GM23338 (cell line): ENCODE data around the gene PARP12. TPM values are rescaled to one million over a fixed set of nuclear protein-coding genes. Genes with fewer than 3 reads are reported as not detected.

Experiments used
- ATAC-seq: fragments of 200-7000 bp; cut with Tn5 transposase; 3 replicates; pipeline ENCODE4 v1.9.1; 2020
- DNase-seq: peaks from one replicate; pipeline ENCODE4 v3.0.0-alpha.2; 2015; ENCODE audit warnings: low spot score
- H2AFZ ChIP-seq: fragments of 200-600 bp; sonication (generic); 2 replicates; pipeline ENCODE4 v1.8.0; 2016; ENCODE audit warnings: antibody characterized with exemption, mild to moderate bottlenecking, moderate library complexity
- H3F3A ChIP-seq: fragments of 200-600 bp; sonication (generic); replicated peaks from 2 replicates; pipeline ENCODE4 v1.8.0; 2017; ENCODE audit warnings: antibody characterized with exemption, mixed run types, low read depth
- H3K27ac ChIP-seq: fragments of 200-600 bp; sonication (generic); 2 replicates; pipeline ENCODE4 v1.6.1; 2016; ENCODE audit warnings: low read depth
- H3K27me3 ChIP-seq: fragments of 200-600 bp; sonication (generic); 2 replicates; pipeline ENCODE4 v1.8.0; 2016; ENCODE audit warnings: mild to moderate bottlenecking, mixed run types, moderate library complexity; ENCODE audit not compliant: insufficient read depth
- H3K36me3 ChIP-seq: fragments of 200-600 bp; sonication (generic); 2 replicates; pipeline ENCODE4 v1.8.0; 2016; ENCODE audit warnings: mild to moderate bottlenecking; ENCODE audit not compliant: insufficient read depth
- H3K4me1 ChIP-seq: fragments of 200-600 bp; sonication (generic); 2 replicates; pipeline ENCODE4 v1.8.0; 2016; ENCODE audit warnings: mild to moderate bottlenecking, moderate library complexity; ENCODE audit not compliant: insufficient read depth
- H3K4me2 ChIP-seq: fragments of 200-600 bp; sonication (generic); 2 replicates; pipeline ENCODE4 v1.7.1; 2017; ENCODE audit warnings: mixed run types
- H3K4me3 ChIP-seq: fragments of 200-600 bp; sonication (generic); 2 replicates; pipeline ENCODE4 v1.6.1; 2016; ENCODE audit warnings: mixed run types
- H3K79me2 ChIP-seq: fragments of 200-600 bp; sonication (generic); replicated peaks from 2 replicates; pipeline ENCODE4 v1.8.0; 2017; ENCODE audit warnings: mild to moderate bottlenecking; ENCODE audit not compliant: insufficient read depth
- H3K9me2 ChIP-seq: fragments of 200-600 bp; sonication (generic); 2 replicates; pipeline ENCODE4 v1.8.0; 2017; ENCODE audit not compliant: insufficient read depth
- H4K20me1 ChIP-seq: fragments of 200-600 bp; sonication (generic); replicated peaks from 2 replicates; pipeline ENCODE4 v1.8.0; 2017; ENCODE audit warnings: mild to moderate bottlenecking; ENCODE audit not compliant: insufficient read depth
- H3K27ac Mint-ChIP-seq: 2 replicates; pipeline ENCODE4 v1.8.0; 2020; ENCODE audit warnings: inconsistent platforms, mild to moderate bottlenecking, moderate library complexity, mixed read lengths
- H3K27me3 Mint-ChIP-seq: 3 replicates; pipeline ENCODE4 v1.8.0; 2022; ENCODE audit warnings: low read depth, mild to moderate bottlenecking, moderate library complexity, mixed read lengths, inconsistent platforms; ENCODE audit not compliant: insufficient read depth, poor library complexity
- H3K36me3 Mint-ChIP-seq: 3 replicates; pipeline ENCODE4 v1.8.0; 2021; ENCODE audit warnings: low read depth, mild to moderate bottlenecking, inconsistent platforms, moderate library complexity, mixed read lengths
- H3K4me1 Mint-ChIP-seq: 3 replicates; pipeline ENCODE4 v1.8.0; 2020; ENCODE audit warnings: mild to moderate bottlenecking, inconsistent platforms, mixed read lengths
- H3K4me3 Mint-ChIP-seq: 3 replicates; pipeline ENCODE4 v1.8.0; 2021; ENCODE audit warnings: moderate library complexity, mild to moderate bottlenecking, inconsistent platforms, mixed read lengths
- H3K9me3 Mint-ChIP-seq: 3 replicates; pipeline ENCODE4 v1.8.0; 2020; ENCODE audit warnings: moderate library complexity, mild to moderate bottlenecking, inconsistent platforms, mixed read lengths
- CREB1 ChIP-seq: fragments of 250-450 bp; sonication (Bioruptor Pico); IDR thresholded peaks from 2 replicates; pipeline ENCODE4 v1.5.0; 2020; ENCODE audit warnings: low read depth, mild to moderate bottlenecking, moderate library complexity
- EZH2 ChIP-seq: fragments of 200-600 bp; sonication (generic); IDR thresholded peaks from one replicate; pipeline ENCODE4 v1.8.0; 2017; ENCODE audit warnings: antibody characterized with exemption, mild to moderate bottlenecking, low read depth; ENCODE audit not compliant: unreplicated experiment
- EZH2phosphoT487 ChIP-seq: fragments of 200-600 bp; sonication (generic); IDR thresholded peaks from one replicate; pipeline ENCODE4 v1.8.1; 2018; ENCODE audit warnings: antibody characterized with exemption; ENCODE audit not compliant: unreplicated experiment
- JUNB ChIP-seq: IDR thresholded peaks from one replicate; pipeline ENCODE4 v1.6.1; 2016; ENCODE audit warnings: antibody characterized with exemption; ENCODE audit not compliant: unreplicated experiment
- NANOG ChIP-seq: IDR thresholded peaks from 2 replicates; pipeline ENCODE4 v1.6.1; 2016; ENCODE audit warnings: antibody characterized with exemption, borderline replicate concordance
- POLR2AphosphoS5 ChIP-seq: IDR thresholded peaks from 2 replicates; pipeline ENCODE4 v1.6.1; 2016; ENCODE audit warnings: antibody characterized with exemption, low read depth
- STAT1 ChIP-seq: IDR thresholded peaks from one replicate; pipeline ENCODE4 v1.6.1; 2016; ENCODE audit warnings: antibody characterized with exemption; ENCODE audit not compliant: unreplicated experiment
- ZNF114 ChIP-seq: fragments of 250-450 bp; sonication (Bioruptor Pico); IDR thresholded peaks from 2 replicates; pipeline ENCODE4 v1.5.0; 2020; ENCODE audit warnings: mild to moderate bottlenecking, moderate library complexity
- ZNF331 ChIP-seq: fragments of 250-450 bp; sonication (Bioruptor Pico); IDR thresholded peaks from 2 replicates; pipeline ENCODE4 v1.5.0; 2020; ENCODE audit warnings: low read depth, mild to moderate bottlenecking, moderate library complexity
- polyA plus RNA-seq: library from polyadenylated mRNA; unstranded; fragments of >200 nt; fragmentation: Nextera tagmentation; extraction: Ambion mirVana; gene quantifications from 2 replicates; pipeline ENCODE4 v1.2.1, GENCODE V29; 2016
- total RNA-seq: library from RNA; depleted of rRNA; stranded (reverse); fragments of >200 nt; shearing (Covaris generic); gene quantifications from 2 replicates; pipeline ENCODE4 v1.2.3, GENCODE V29; 2014
- TF ChIP-seq, protein P1 (sequence below), 2 experiments: fragments of 200-600 bp in 1 of 2; sonication (generic) in 1 of 2; conservative IDR thresholded peaks; 2 replicates each; pipeline versions ENCODE4 v1.5.1 to v1.6.1; 2016 to 2017; ENCODE audit warnings: antibody characterized with exemption in 2 of 2, low read depth in 2 of 2, mild to moderate bottlenecking in 2 of 2, moderate library complexity in 1 of 2
- TF ChIP-seq, protein P2 (sequence below): IDR thresholded peaks from one replicate; pipeline ENCODE4 v1.6.1; 2018; ENCODE audit warnings: antibody characterized with exemption; ENCODE audit not compliant: unreplicated experiment
- TF ChIP-seq, protein P3 (sequence below): fragments of 250-450 bp; sonication (Bioruptor Pico); IDR thresholded peaks from 2 replicates; pipeline ENCODE4 v1.5.0; 2020; ENCODE audit warnings: mild to moderate bottlenecking, moderate library complexity
- TF ChIP-seq, protein P4 (sequence below): IDR thresholded peaks from 2 replicates; pipeline ENCODE4 v1.6.1; 2016; ENCODE audit warnings: antibody characterized with exemption

Gene PARP12
- total and polyA plus RNA-seq, 2 experiments from 2014 or later: 2.7 to 10.3 TPM

DNA sequence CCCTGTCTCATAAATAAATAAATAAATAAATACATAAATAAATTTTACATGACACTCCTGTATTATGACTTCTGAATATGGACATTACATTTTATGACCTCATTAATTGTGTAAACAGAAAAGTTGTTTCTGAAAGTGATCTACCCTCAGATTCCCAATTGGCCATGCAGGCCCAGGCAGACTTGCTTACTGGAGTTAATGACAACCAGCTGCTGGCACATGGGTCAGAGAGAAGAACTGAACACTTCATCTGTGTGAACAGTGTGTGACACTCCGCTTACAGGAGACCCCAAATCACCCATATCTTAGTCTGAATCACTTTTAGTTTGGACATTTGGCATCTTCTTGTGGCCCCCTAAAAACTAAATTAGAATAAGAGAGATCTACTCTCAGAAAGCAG is 31.4 kb downstream of the PARP12 start:
- H3K27ac Mint-ChIP-seq: no peak overlapping the region
- H3K4me1 Mint-ChIP-seq: no peaks in the 10 kb centered on the region
- ATAC-seq (no peak), DNase-seq (no peak)
- no peak overlapping the region for H3K27ac ChIP-seq
- TF ChIP-seq, protein P1, sequence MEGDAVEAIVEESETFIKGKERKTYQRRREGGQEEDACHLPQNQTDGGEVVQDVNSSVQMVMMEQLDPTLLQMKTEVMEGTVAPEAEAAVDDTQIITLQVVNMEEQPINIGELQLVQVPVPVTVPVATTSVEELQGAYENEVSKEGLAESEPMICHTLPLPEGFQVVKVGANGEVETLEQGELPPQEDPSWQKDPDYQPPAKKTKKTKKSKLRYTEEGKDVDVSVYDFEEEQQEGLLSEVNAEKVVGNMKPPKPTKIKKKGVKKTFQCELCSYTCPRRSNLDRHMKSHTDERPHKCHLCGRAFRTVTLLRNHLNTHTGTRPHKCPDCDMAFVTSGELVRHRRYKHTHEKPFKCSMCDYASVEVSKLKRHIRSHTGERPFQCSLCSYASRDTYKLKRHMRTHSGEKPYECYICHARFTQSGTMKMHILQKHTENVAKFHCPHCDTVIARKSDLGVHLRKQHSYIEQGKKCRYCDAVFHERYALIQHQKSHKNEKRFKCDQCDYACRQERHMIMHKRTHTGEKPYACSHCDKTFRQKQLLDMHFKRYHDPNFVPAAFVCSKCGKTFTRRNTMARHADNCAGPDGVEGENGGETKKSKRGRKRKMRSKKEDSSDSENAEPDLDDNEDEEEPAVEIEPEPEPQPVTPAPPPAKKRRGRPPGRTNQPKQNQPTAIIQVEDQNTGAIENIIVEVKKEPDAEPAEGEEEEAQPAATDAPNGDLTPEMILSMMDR (conservative IDR thresholded peaks at IDR 0.05; ENCODE audit: low read depth in 2 of 2): no peak
- TF ChIP-seq EZH2 (no peak), POLR2AphosphoS5 (no peak), CREB1 (CRISPR knock-in tag) (no peak), EZH2phosphoT487 (no peak), ZNF114 (CRISPR knock-in tag) (no peak), NANOG (no peak), ZNF331 (CRISPR knock-in tag) (no peak), STAT1 (no peak), JUNB (no peak)
- TF ChIP-seq, protein P2, sequence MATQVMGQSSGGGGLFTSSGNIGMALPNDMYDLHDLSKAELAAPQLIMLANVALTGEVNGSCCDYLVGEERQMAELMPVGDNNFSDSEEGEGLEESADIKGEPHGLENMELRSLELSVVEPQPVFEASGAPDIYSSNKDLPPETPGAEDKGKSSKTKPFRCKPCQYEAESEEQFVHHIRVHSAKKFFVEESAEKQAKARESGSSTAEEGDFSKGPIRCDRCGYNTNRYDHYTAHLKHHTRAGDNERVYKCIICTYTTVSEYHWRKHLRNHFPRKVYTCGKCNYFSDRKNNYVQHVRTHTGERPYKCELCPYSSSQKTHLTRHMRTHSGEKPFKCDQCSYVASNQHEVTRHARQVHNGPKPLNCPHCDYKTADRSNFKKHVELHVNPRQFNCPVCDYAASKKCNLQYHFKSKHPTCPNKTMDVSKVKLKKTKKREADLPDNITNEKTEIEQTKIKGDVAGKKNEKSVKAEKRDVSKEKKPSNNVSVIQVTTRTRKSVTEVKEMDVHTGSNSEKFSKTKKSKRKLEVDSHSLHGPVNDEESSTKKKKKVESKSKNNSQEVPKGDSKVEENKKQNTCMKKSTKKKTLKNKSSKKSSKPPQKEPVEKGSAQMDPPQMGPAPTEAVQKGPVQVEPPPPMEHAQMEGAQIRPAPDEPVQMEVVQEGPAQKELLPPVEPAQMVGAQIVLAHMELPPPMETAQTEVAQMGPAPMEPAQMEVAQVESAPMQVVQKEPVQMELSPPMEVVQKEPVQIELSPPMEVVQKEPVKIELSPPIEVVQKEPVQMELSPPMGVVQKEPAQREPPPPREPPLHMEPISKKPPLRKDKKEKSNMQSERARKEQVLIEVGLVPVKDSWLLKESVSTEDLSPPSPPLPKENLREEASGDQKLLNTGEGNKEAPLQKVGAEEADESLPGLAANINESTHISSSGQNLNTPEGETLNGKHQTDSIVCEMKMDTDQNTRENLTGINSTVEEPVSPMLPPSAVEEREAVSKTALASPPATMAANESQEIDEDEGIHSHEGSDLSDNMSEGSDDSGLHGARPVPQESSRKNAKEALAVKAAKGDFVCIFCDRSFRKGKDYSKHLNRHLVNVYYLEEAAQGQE: no peak
- TF ChIP-seq, protein P3, sequence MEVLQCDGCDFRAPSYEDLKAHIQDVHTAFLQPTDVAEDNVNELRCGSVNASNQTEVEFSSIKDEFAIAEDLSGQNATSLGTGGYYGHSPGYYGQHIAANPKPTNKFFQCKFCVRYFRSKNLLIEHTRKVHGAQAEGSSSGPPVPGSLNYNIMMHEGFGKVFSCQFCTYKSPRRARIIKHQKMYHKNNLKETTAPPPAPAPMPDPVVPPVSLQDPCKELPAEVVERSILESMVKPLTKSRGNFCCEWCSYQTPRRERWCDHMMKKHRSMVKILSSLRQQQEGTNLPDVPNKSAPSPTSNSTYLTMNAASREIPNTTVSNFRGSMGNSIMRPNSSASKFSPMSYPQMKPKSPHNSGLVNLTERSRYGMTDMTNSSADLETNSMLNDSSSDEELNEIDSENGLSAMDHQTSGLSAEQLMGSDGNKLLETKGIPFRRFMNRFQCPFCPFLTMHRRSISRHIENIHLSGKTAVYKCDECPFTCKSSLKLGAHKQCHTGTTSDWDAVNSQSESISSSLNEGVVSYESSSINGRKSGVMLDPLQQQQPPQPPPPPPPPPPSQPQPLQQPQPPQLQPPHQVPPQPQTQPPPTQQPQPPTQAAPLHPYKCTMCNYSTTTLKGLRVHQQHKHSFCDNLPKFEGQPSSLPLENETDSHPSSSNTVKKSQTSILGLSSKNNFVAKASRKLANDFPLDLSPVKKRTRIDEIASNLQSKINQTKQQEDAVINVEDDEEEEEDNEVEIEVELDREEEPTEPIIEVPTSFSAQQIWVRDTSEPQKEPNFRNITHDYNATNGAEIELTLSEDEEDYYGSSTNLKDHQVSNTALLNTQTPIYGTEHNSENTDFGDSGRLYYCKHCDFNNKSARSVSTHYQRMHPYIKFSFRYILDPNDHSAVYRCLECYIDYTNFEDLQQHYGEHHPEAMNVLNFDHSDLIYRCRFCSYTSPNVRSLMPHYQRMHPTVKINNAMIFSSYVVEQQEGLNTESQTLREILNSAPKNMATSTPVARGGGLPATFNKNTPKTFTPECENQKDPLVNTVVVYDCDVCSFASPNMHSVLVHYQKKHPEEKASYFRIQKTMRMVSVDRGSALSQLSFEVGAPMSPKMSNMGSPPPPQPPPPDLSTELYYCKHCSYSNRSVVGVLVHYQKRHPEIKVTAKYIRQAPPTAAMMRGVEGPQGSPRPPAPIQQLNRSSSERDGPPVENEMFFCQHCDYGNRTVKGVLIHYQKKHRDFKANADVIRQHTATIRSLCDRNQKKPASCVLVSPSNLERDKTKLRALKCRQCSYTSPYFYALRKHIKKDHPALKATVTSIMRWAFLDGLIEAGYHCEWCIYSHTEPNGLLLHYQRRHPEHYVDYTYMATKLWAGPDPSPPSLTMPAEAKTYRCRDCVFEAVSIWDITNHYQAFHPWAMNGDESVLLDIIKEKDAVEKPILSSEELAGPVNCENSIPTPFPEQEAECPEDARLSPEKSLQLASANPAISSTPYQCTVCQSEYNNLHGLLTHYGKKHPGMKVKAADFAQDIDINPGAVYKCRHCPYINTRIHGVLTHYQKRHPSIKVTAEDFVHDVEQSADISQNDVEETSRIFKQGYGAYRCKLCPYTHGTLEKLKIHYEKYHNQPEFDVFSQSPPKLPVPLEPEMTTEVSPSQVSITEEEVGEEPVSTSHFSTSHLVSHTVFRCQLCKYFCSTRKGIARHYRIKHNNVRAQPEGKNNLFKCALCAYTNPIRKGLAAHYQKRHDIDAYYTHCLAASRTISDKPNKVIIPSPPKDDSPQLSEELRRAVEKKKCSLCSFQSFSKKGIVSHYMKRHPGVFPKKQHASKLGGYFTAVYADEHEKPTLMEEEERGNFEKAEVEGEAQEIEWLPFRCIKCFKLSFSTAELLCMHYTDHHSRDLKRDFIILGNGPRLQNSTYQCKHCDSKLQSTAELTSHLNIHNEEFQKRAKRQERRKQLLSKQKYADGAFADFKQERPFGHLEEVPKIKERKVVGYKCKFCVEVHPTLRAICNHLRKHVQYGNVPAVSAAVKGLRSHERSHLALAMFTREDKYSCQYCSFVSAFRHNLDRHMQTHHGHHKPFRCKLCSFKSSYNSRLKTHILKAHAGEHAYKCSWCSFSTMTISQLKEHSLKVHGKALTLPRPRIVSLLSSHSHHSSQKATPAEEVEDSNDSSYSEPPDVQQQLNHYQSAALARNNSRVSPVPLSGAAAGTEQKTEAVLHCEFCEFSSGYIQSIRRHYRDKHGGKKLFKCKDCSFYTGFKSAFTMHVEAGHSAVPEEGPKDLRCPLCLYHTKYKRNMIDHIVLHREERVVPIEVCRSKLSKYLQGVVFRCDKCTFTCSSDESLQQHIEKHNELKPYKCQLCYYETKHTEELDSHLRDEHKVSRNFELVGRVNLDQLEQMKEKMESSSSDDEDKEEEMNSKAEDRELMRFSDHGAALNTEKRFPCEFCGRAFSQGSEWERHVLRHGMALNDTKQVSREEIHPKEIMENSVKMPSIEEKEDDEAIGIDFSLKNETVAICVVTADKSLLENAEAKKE (CRISPR knock-in tag): no peak
- TF ChIP-seq, protein P4, sequence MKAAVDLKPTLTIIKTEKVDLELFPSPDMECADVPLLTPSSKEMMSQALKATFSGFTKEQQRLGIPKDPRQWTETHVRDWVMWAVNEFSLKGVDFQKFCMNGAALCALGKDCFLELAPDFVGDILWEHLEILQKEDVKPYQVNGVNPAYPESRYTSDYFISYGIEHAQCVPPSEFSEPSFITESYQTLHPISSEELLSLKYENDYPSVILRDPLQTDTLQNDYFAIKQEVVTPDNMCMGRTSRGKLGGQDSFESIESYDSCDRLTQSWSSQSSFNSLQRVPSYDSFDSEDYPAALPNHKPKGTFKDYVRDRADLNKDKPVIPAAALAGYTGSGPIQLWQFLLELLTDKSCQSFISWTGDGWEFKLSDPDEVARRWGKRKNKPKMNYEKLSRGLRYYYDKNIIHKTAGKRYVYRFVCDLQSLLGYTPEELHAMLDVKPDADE: no peak
- H3K27me3 Mint-ChIP-seq: no peaks in the 10 kb centered on the region
- H3K4me1 ChIP-seq: no peaks in the 10 kb centered on the region
- H4K20me1 ChIP-seq: no peaks in the 10 kb centered on the region
- no peak overlapping the region for H3K4me3 ChIP-seq
- no peaks in the 10 kb centered on the region for H3K9me2 ChIP-seq
- no peaks in the 10 kb centered on the region for H3F3A ChIP-seq
- no peak overlapping the region for H2AFZ ChIP-seq
- no peaks in the 10 kb centered on the region for H3K9me3 Mint-ChIP-seq
- no peaks in the 10 kb centered on the region for H3K36me3 Mint-ChIP-seq
- H3K79me2 ChIP-seq: no peaks in the 10 kb centered on the region
- no peak overlapping the region for H3K4me2 ChIP-seq
- H3K4me3 Mint-ChIP-seq: no peak overlapping the region
- H3K36me3 ChIP-seq: no peaks in the 10 kb centered on the region
- no peaks in the 10 kb centered on the region for H3K27me3 ChIP-seq
